Loucy (cell line): ENCODE measurements around the gene APPL2.

Experiments
- EZH2phosphoT487 ChIP-seq: fragments of 200-600 bp; IDR thresholded peaks from 2 replicates; pipeline ENCODE4 v1.6.1; 2018; ENCODE audit warnings: antibody characterized with exemption, mild to moderate bottlenecking, moderate library complexity, borderline replicate concordance
- TF ChIP-seq, protein P1 (sequence below): fragments of 200-600 bp; sonication (generic); conservative IDR thresholded peaks from 2 replicates; pipeline ENCODE4 v1.5.1; 2014; ENCODE audit warnings: mild to moderate bottlenecking, antibody characterized with exemption, low read length

DNA sequence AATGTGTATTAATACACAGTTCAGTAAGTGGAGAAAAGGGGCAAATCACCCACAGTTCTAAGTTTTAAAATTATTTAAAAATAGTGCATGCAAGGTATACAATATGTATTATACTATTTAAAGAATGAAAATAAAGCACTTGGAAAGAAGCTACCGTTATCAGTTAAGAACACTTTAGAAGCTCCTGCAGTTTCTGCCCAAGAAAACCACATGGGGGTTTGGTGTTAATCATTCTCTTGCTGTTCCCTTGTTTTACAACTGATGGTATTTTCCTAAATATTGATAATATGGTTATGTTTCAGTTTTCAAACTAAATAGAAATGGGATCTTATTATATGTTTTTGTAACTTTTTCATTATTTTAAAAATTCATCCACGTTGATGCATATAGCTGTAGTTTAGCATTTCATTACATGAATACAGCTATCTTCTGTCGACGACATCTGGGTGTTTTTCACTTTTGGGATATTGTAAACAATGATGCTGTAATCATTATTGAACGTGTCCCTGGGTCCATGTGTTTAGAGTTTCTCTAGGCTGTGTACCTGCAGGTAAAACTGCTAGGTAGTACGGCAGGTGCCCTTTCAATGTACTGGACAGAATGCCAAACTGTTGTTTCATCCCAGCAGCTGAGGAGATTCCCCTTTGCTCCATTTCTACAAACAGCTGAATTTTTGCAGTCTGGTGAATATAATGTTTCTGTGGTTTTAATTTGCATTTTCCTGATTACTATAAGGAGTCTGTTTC, 64.1 kb downstream of the APPL2 start:
- TF ChIP-seq, protein P1, sequence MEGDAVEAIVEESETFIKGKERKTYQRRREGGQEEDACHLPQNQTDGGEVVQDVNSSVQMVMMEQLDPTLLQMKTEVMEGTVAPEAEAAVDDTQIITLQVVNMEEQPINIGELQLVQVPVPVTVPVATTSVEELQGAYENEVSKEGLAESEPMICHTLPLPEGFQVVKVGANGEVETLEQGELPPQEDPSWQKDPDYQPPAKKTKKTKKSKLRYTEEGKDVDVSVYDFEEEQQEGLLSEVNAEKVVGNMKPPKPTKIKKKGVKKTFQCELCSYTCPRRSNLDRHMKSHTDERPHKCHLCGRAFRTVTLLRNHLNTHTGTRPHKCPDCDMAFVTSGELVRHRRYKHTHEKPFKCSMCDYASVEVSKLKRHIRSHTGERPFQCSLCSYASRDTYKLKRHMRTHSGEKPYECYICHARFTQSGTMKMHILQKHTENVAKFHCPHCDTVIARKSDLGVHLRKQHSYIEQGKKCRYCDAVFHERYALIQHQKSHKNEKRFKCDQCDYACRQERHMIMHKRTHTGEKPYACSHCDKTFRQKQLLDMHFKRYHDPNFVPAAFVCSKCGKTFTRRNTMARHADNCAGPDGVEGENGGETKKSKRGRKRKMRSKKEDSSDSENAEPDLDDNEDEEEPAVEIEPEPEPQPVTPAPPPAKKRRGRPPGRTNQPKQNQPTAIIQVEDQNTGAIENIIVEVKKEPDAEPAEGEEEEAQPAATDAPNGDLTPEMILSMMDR = no peak
- TF ChIP-seq EZH2phosphoT487 = no peak
